Hepatocyte (in vitro differentiated cells): ENCODE measurements around the gene ZNF468. TPM values are rescaled to one million over a fixed set of nuclear protein-coding genes. Genes with fewer than 3 reads are reported as not detected.
"Not testable (repeated sequence)": the region's sequence is repeated elsewhere in the genome, so short reads cannot be mapped to it uniquely, and the experiment has no call there.

Experiments used
- DNase-seq: peaks from one replicate; pipeline ENCODE4 v3.0.0-alpha.2; 2016; ENCODE audit warnings: low spot score
- H2AFZ ChIP-seq: fragments of 200-600 bp; sonication (generic); 2 replicates; pipeline ENCODE4 v1.6.0; 2016; ENCODE audit warnings: antibody characterized with exemption, mild to moderate bottlenecking
- H3K27ac ChIP-seq: fragments of 200-600 bp; sonication (generic); 2 replicates; pipeline ENCODE4 v1.5.1; 2016; ENCODE audit warnings: mild to moderate bottlenecking
- H3K27me3 ChIP-seq: fragments of 200-600 bp; sonication (generic); 2 replicates; pipeline ENCODE4 v1.6.1; 2016
- H3K36me3 ChIP-seq: fragments of 200-600 bp; sonication (generic); replicated peaks from 2 replicates; pipeline ENCODE4 v1.5.1; 2016; ENCODE audit warnings: low read depth; ENCODE audit not compliant: insufficient read depth
- H3K4me1 ChIP-seq: fragments of 200-600 bp; sonication (generic); 2 replicates; pipeline ENCODE4 v1.5.1; 2016; ENCODE audit warnings: mild to moderate bottlenecking, moderate library complexity; ENCODE audit not compliant: insufficient read depth
- H3K4me2 ChIP-seq: fragments of 200-600 bp; sonication (generic); 2 replicates; pipeline ENCODE4 v1.6.0; 2016
- H3K4me3 ChIP-seq: fragments of 200-600 bp; sonication (generic); 2 replicates; pipeline ENCODE4 v1.5.1; 2016; ENCODE audit warnings: mild to moderate bottlenecking
- H3K79me2 ChIP-seq: fragments of 200-600 bp; sonication (generic); 2 replicates; pipeline ENCODE4 v1.6.0; 2017; ENCODE audit warnings: mild to moderate bottlenecking
- H3K9me2 ChIP-seq: fragments of 200-600 bp; sonication (generic); replicated peaks from 2 replicates; pipeline ENCODE4 v1.6.0; 2017; ENCODE audit warnings: mild to moderate bottlenecking; ENCODE audit not compliant: insufficient read depth
- H3K9me3 ChIP-seq: fragments of 200-600 bp; sonication (generic); 2 replicates; pipeline ENCODE4 v1.5.1; 2016; ENCODE audit warnings: low read depth, mild to moderate bottlenecking
- H4K20me1 ChIP-seq: fragments of 200-600 bp; sonication (generic); 2 replicates; pipeline ENCODE4 v1.6.0; 2016; ENCODE audit warnings: mild to moderate bottlenecking; ENCODE audit not compliant: insufficient read depth, poor library complexity, severe bottlenecking
- CTCF ChIP-seq: fragments of 200-600 bp; sonication (generic); IDR thresholded peaks from 2 replicates; pipeline ENCODE4 v1.5.1; 2016; ENCODE audit warnings: antibody characterized with exemption, mild to moderate bottlenecking; ENCODE audit not compliant: poor library complexity
- EZH2 ChIP-seq: fragments of 200-600 bp; sonication (generic); IDR thresholded peaks from 2 replicates; pipeline ENCODE4 v1.6.1; 2016; ENCODE audit warnings: antibody characterized with exemption, mild to moderate bottlenecking, borderline replicate concordance
- EZH2phosphoT487 ChIP-seq: fragments of 200-600 bp; sonication (generic); IDR thresholded peaks from one replicate; pipeline ENCODE4 v1.6.1; 2018; ENCODE audit warnings: antibody characterized with exemption, mild to moderate bottlenecking, low read depth, moderate library complexity; ENCODE audit not compliant: unreplicated experiment, severe bottlenecking
- WGBS: methylation state at CpG from one replicate; pipeline ENCODE4 v1.1.6; 2016; ENCODE audit warnings: low lambda C conversion rate; ENCODE audit errors: missing lambda C conversion rate; 5-methylcytosine and 5-hydroxymethylcytosine counted together
- polyA plus RNA-seq: library from polyadenylated mRNA; unstranded; fragments of >200 nt; fragmentation: Nextera tagmentation; extraction: Ambion mirVana; gene quantifications from 2 replicates; pipeline ENCODE4 v1.2.1, GENCODE V29; 2016
- total RNA-seq: library from RNA; depleted of rRNA; stranded (reverse); fragments of >200 nt; gene quantifications from 2 replicates; pipeline ENCODE4 v1.2.3, GENCODE V29; 2014

ZNF468 gene
- total and polyA plus RNA-seq, 2 experiments from 2014 or later, result 19.9 to 43.6 TPM

GRCh38 chr19:52823676-52824075 is 33.7 kb downstream of the ZNF468 start:
- Histone ChIP-seq H3K27ac (no peak overlapping the region), H3K79me2 (peaks cover 6% of the 10 kb centered on the region), H4K20me1 (no peaks in the 10 kb centered on the region), H3K4me1 (no peaks in the 10 kb centered on the region), H3K36me3 (no peaks in the 10 kb centered on the region), H2AFZ (no peak overlapping the region), H3K4me3 (no peak overlapping the region), H3K9me2 (no peaks in the 10 kb centered on the region), H3K9me3 (no peaks in the 10 kb centered on the region), H3K4me2 (no peak overlapping the region), H3K27me3 (no peaks in the 10 kb centered on the region)
- 93% methylated on average over 12 of the region's 12 CpGs for WGBS
- DNase-seq, result no peak
- no peak for TF ChIP-seq EZH2phosphoT487
- TF ChIP-seq CTCF, result no peak
- no peak for TF ChIP-seq EZH2

DNA sequence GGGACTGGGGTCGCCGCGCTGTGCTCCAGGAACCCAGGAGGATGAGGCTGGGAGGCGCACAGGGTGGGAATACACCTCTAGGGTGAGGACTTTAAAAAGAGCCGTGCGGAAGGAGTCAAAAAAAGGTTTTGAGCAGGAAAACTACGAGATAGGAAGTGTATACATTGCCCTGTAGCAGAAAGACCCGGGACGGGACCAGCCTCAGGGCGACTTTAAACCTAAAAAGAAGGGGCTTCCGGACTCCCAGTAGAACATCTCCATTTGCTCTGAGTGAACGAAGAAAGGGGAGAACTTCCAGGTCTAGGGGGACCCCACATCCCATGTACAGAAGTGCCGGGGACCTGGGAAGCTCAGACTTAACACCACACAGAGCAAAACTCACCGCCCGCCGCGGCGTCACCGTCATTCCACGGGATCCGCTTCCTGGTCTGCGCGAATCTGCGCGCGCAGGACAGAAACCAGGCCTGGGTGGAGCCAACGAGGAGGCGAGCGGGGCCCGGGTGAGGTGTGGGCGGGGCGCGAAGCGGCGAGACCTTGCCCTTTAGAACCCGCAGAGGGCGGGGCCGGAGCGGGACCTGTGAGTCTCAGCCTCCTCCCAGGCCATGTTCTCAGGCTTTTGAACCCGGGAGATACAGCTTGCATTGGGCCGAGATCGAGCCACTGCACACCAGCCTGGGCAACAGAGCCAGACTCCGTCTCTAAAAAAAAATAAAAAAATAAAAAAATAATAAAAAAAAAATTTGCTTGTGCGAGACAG is 36.0 kb downstream of the ZNF468 start, which contains the start of gene ZNF28:
ZNF28 (minus strand) TSS at position 430 of the 757 bp plus-strand sequence. CDS start 3,675 bp downstream, outside the sequence.
- DNase-seq, result peak; percentile 65
- Histone ChIP-seq H3K4me2 (peak within 1 kb of the TSS; percentile 82), H2AFZ (peak within 1 kb of the TSS; percentile 98), H3K27ac (peak within 1 kb of the TSS; percentile 81), H3K4me3 (peak within 1 kb of the TSS; percentile 92)
- 4% methylated on average over 34 of the region's 44 CpGs for WGBS
- not testable (repeated sequence) for H3K4me1 ChIP-seq, H3K9me3 ChIP-seq, H4K20me1 ChIP-seq, H3K9me2 ChIP-seq, H3K79me2 ChIP-seq, H3K36me3 ChIP-seq, H3K27me3 ChIP-seq

- Histone ChIP-seq H3K27ac (peak overlapping the region; percentile 81), H3K4me2 (peak overlapping the region; percentile 82), H2AFZ (peak overlapping the region; percentile 98), H3K4me3 (peak overlapping the region; percentile 92)
- H3K27me3 ChIP-seq, H3K9me3 ChIP-seq, H3K79me2 ChIP-seq, H3K9me2 ChIP-seq, H4K20me1 ChIP-seq, H3K36me3 ChIP-seq, H3K4me1 ChIP-seq: not testable (repeated sequence)
- DNase-seq, result peak; percentile 38
- 7% methylated on average over 16 of the region's 19 CpGs for WGBS
Observed at GRCh38 chr19:52820472-52821203, 36.8 kb downstream of the ZNF468 start.

GRCh38 chr19:52809801-52810200 is 47.6 kb downstream of the ZNF468 start:
- DNase-seq, result no peak
- H3K9me3 ChIP-seq, result peaks cover 3% of the 10 kb centered on the region
- no peaks in the 10 kb centered on the region for H3K27me3 ChIP-seq
- no peak overlapping the region for H3K27ac ChIP-seq
- peaks cover 4% of the 10 kb centered on the region for H3K36me3 ChIP-seq
- no peak overlapping the region for H3K4me3 ChIP-seq
- H2AFZ ChIP-seq, result no peak overlapping the region
- no peaks in the 10 kb centered on the region for H3K4me1 ChIP-seq
- H3K9me2 ChIP-seq, result no peaks in the 10 kb centered on the region
- TF ChIP-seq CTCF (no peak), EZH2 (no peak), EZH2phosphoT487 (no peak)
- no peaks in the 10 kb centered on the region for H3K79me2 ChIP-seq
- 98% methylated on average over 20 of the region's 32 CpGs for whole genome bisulfite sequencing
- H3K4me2 ChIP-seq, result no peak overlapping the region
- no peaks in the 10 kb centered on the region for H4K20me1 ChIP-seq

DNA sequence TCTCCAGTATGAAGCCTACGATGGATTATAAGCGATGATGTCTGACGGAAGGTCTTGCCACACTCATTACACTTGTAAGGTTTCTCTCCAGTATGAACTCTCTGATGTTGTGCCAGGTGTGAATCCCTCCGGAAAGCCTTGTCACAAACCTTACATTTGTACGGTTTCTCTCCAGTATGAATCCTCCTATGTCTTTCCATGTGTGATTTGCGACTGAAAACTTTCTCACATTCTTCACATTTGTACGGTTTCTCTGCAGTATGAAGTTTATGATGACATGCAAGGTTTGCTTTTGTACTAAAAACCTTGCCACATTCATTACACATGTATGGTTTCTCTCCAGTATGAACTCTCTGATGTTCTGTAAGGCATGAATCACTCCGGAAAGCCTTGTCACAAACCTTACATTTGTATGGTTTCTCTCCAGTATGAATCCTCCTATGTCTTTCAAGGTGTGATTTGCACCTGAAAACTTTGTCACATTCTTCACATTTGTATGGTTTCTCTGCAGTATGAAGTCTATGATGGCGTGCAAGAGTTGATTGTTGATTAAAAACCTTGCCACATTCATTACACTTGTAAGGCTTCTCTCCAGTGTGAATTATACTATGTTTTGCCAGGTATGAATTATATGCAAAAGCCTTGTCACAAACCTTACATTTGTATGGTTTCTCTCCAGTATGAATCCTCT is 57.3 kb downstream of the ZNF468 start:
- Histone ChIP-seq H3K9me3 (peaks cover 32% of the 10 kb centered on the region), H3K36me3 (peaks cover 12% of the 10 kb centered on the region)
- not testable (repeated sequence) for H4K20me1 ChIP-seq, H3K9me2 ChIP-seq, H3K4me3 ChIP-seq, DNase-seq, H3K4me2 ChIP-seq, H3K79me2 ChIP-seq, H3K4me1 ChIP-seq, H3K27ac ChIP-seq, H3K27me3 ChIP-seq, H2AFZ ChIP-seq
- WGBS, result 96% methylated on average over 9 of the region's 9 CpGs
